NCI-H1048 (cell line): Measurements from ENCODE around the gene COPS9.

Source experiments
- DNase-seq: peaks from one replicate; lab custom pipeline; 2025; lab: John Stamatoyannopoulos, UW

The COPS9 gene

DNA sequence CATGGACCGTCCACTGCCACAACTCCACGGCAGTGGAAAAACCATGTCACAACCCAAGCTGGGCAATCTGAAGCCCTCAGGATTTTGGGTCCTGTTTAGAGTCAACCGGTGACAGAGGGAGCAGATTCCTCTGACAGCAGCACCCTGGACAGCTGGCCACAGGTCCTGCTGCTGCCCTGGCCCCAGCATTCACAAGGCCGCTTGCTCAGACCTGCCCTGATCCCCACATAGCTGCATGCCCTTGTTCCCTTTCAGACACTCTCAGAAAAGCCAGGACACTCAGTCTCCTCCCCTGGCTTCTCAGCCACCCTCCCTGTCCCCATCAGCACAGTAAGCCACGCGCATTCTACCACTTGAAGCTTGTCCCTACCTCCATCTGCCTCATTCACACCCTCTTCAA lies 1.6 kb downstream of the COPS9 start:
- no peak for DNase-seq

DNA sequence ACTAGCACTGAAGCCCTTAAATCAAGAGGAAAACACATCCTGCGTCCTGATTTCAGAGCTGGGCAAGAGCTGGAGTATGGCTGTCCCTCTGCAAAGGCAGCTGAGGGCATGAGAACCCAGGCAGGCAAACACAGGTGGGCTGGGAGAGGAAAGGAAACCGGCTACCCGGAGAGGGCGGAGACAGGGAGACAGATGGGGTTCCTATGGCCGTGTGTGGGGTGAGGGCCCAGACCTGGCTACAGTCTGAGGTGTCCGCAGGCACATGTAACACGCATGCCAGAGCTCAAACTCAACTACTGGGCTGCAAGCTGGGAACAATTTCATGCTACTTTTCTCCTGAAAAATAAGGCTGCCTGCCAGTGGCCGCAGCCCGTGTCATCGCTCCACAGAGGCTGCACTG lies 2.7 kb downstream of the COPS9 start:
- no peak for DNase-seq

DNA sequence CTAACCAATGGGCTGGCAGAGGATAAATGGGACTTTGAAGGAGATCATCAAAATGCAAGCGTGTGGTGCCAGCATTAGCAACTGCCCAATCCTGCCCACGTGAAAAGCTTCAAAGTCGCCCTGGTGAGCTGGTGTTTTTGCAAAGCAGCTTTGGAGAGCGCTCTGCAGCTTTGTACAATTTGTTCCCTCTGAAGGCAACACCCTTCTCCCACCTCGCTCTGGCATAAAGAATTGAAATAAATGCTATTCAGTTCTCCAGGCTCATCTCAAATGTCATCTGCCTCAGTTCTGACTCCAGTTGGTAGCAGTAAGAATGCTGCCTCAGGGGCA lies 3.5 kb downstream of the COPS9 start:
- DNase-seq = no peak

DNA sequence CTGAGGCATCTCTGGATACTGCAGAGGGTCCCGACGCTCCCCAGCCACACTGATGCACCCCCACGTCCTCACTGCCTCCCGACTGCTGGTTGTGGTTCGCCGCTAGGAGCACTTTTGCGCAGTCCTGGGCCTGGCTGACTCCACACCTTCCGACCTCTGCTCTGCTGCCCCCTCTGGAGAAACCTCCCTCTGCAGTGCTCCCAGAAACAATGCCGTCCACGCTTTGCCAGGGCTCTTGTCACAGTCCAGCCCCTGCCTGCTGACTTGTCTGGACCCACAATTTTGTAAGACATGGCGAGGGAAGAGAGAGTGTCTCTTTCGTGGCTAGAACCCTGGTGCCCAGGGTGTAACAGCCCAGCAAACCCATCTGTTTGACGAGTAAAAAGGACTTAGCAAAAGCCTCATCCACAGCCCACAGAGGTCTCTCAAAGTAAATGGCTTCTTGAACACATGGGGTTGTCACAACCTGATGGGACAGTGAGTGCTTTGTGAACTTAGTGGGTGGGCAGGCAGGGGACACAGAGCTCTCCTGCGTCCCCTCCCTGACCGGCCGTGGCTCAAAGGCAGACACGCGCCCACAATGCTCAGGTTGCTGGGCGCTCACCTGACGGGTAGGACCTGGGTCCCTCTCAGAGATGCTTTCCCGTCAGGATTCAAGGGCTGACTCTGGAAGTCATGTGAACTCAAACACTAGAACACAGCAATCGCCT lies 4.0 kb downstream of the COPS9 start:
- no peak for DNase-seq

DNA sequence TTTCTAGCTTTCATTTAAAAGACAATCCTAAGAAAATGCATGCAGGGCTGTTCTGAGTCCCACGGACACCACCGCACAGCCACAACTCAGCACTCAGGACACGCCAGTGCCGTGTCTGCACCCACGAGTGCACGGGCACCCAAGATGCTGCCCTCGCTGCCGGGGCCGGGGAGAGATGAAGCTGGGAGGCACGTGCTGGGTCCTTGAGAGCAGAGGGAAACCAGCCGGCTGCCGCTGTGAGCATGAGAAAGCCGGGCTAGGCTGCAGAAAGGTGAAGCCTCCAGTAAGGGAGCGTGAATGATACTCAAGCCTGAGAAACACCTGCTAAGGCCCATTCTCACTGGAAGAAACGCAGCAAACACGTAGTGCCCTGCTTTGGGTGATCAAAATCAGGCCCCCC lies 4.8 kb downstream of the COPS9 start:
- no peak for DNase-seq

DNA sequence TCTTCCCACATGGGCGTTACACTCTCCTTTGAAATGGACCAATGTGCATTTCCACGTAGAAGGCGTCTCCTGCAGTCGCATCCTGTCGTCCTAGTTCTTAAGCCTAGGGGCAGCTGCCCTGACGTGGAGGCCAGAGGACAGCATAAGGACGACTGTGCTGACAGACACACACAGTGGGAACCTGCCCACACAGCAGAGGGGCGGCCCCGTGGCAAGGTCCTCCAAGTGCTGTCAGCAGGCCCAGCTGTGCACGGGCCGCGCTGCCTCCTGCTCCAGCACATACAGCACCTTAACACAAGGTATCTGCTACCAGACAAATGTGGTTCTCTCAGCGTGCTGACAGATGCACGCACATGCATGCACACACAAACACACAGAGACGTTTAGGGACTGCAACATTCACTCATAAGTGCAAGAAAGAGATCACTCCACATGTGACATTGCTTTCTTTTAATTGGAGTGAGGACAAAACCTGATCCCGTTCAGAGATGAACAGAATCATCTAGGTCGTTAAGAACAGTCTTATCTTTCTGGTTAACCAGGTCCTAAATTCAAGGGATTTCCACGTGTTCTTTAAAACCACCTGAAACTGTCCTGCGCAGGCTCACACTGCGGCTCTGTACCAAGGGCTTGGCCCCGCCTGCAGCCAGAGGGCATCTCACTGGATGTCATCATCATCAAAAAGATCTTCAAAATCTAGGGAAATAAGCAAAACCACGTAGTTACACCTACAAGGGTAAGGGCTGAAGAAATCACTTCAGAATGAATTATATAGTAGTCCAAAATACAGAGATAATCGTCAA lies 5.5 kb downstream of the COPS9 start:
- DNase-seq = no peak

DNA sequence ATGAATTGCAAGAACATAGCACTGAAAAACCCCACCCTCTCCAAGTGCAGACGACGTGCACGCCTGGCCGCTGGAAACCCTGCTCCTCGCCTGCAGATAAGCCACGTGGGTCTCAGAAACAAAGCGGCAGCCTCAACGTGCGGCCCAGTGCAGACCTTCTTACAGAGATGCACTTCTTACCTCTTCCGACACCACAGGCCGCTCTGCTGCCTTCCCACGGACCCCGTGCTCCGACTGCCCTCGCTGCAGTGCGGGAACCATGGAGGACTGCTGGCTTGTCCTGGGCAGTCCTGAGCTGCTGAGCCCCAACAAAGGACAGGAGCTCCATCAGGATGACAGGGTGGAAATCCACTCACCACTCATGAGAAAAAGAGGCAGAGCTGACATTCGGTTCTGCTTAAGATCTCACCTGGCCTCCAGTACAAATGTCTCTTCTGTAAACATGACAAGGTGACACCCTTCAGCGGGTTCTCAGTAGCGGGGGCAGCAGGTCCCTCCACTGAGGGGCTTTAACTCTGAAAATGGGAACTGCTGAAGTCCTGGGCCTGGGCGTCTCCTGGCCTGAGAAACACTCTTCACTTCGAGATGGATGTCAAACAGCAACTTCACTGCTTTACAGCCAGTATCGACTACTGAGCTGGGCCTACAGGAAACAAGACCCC lies 6.2 kb downstream of the COPS9 start:
- DNase-seq = no peak

DNA sequence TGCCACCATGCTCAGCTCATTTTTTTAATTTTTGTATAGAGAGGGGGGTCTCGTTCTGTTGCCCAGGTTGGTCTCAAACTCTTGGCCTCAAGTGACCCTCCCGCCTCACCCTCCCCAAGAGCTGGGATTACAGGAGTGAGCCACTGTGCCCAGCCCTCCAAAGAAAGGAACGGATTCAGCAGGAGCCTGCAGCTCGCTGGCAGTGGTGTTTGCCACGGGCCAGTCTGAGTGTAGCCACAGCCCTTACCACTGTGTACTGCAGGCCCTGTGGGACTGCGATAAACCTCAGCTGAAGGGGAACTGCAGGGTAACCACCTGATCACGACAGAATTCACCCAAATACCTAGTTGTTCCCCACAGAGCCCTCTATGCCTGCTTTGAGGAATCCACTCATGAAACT lies 6.8 kb downstream of the COPS9 start:
- no peak for DNase-seq

DNA sequence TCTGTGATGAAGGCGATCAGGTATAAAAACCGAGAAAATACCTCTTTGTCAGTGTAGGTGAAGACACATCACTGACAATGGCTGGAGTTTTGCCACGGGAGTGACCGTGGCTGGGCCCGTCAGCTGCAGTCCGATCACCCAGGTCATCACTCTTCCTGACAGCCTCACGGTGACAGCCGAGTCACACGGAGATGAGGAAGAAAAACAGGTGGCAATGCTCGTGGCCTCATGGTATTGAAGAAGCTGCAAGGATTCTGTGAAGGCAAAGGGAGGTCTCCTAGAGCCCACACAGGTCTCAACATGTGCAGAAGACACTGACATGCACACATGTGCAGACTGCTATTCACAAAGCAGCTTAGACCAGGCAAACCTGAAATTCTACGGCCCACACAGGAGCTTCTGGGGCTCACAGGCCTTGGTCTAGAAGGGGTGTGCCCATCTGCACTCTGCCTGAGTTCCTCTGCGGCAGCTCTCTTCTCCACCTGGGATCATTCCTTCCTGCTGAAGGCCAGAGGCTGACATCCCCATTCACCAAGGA lies 7.4 kb downstream of the COPS9 start:
- no peak for DNase-seq

DNA sequence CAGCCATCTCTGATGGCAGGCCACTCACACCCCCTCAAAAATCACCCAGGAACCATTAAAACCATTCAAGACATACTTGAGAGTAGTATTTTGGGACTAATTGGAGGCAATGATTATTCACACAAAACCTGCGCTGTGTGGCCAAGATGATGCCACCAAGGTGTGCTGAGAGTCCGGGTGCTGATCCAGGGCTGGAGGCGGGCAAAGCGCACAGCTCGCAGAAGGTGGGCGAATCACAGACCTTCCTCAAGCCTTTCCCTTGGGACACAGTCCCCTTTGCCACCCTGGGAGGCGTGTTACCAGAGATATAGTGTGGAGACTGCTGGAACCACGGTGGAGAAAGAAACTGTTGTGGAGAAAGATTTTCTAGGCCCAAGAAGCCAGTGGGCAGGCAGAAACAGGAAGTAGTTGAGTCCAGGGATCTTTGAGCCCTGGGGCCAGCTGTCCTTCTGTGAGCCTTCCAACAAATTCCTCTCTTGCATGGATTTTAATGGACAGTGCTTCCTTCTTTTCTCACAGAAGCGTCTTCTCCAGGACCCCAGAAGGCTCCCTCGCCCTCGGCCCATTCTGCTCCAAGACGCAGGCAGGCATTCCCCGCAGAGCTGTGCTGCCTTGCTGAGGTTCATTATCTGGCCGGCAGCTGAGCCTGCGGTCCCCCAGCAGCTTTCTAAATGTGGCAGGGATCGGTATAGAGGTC lies 8.0 kb downstream of the COPS9 start:
- DNase-seq = no peak

DNA sequence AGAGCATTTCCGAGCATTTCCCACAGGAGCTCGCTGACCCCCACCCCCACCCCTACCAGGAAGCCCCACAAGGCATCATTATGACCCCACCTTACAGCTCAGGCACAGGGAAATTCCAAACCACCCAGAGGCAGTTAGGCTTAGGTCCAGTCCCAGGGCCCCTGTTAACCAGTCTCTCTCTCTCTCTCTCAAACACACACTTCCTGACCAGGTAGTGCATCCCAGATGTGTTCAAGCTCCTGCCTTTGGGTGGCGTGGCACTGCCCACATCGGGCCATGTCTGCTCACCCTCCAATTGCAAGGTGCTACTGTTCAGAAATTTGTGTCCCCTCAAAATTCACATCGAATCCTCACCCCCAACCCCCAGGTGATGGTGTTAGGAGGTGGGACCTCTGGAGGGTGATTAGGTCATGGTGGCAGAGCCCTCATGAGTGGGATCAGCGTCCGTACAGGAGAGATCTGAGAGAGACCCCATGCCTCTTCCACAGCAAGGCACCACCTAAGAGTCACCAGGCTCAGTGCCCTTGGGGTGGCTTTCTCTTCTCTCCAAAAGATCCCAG lies 8.8 kb downstream of the COPS9 start:
- DNase-seq = no peak

DNA sequence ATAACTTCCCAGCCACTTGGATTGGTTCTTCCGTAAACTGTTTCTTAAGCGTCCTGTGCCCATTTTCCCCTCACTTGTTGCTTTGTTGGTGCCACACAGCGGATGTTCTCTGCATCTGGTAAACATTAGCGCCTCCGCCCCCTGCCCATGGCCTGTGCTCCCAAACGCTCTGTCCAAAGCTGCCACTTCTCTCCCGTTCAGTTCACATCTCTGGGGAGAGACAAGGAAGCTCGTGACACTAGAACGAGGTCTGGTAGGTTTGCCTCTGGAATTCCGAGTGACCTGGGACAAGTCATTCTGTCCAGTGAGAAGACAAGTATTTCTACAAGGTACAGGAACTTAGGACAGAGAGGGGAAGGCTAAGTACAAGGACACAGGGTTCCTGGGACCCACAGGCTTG lies 9.4 kb downstream of the COPS9 start:
- no peak for DNase-seq

DNA sequence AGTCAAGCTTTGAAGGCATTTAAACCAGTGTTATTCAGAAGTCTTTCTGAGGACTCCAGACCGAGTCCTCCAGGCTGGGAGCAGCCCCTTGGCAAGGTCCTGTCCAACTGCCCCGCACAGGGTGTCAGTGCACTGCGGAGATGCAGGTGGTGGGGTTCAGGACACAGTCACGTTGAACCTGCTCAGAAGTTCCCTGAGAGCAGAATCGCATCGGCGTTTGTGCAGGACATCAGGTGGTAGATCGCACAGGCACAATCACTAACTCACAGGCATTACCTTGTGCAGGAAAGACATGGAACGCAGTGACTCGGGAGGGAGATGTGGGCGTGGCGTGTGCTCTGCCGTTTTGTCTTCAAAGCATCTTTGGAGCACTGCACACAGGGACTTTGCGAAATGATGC lies 10.4 kb downstream of the COPS9 start:
- no peak for DNase-seq

DNA sequence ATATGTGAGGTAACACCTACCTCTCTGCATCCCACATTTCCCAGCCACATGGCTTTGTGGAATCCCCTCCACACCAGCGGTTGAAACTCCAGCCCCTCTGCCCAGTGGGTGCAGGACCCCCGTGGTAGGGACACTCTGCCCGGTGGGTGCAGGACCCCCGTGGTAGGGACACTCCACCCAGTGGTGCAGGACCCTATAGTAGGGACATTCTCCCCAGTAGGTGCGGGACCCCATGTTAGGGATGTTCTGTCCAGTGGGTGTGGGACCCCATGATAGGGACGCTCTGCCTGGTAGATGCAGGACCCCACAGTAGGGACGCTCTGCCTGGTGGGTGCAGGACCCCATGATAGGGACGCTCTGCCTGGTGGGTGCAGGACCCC lies 11.5 kb downstream of the COPS9 start:
- no peak for DNase-seq

DNA sequence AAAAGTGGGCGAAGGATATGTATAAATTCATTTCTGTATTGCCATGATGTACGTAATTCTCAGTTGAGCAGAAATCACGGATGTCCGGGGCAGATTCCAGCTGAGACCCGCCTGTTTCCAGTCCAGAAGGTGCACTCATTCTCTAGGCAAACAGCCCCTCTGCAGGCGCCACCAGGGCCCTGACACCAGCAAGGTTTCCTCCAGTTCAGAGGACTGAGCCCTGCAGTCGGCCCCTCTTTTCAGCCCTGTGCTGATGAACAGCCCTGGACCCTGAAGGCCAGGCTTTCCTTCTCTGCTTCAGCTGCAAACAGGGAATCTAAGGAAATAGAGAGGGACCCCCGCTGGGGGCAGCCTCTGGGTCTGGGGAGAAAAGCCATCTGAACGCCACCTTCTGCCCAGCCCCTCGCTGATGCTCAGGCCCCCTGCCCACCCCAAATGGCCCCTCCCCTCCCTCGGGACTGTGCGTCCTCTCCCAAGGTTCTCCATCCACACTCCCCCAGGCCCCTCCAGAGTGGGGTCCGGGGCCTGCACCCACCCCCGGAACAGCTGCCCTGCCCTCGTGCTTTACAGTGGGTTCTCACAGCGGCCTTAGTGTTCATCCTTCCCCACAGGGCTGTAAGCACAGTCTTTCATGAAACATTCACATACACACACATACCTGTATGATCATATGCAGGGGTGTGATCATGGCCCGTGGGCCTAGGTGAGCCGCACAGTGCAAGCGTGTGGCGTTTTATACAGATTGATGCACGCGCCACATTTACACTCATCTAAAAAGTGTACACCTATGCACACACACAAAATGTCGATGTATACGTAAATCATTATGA lies 12.1 kb downstream of the COPS9 start:
- no peak for DNase-seq

DNA sequence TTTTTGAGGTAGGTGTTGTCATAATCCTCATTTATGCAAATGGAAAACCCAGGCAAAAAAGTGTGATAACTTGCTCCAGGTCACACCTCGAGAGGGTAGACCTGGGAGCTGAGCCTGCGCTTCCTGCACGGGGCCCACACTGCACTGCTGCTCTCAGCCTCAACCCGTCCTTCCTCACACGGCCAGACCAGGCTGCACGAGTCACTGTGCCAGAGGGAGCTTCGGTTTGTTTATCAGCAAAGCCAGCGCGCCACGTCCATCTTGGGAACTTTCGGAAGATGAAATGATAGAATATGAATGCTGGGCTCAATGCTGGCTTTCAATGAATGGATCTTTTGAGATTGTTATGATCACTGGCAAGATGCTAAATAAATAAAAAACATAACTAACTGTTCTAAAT lies 14.4 kb downstream of the COPS9 start:
- DNase-seq = no peak

DNA sequence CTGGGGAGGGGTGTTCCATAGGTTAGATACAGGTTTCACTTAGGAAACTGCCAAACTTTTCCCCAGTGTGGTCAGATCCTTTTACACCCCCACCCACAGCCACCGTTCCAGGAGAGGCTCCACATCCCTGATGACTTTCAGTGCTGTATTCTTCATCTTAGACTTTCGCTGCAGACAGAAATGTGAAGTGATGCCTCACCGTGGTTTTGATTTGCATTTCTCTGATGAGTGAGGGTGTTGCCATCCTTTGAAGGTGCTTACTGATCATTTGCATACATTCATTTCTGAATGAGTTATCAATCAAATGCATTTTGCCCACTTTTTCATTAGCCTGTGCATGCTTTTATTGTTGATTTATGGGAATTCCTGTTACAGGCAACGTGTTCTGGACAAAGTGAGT lies 14.9 kb downstream of the COPS9 start:
- no peak for DNase-seq

DNA sequence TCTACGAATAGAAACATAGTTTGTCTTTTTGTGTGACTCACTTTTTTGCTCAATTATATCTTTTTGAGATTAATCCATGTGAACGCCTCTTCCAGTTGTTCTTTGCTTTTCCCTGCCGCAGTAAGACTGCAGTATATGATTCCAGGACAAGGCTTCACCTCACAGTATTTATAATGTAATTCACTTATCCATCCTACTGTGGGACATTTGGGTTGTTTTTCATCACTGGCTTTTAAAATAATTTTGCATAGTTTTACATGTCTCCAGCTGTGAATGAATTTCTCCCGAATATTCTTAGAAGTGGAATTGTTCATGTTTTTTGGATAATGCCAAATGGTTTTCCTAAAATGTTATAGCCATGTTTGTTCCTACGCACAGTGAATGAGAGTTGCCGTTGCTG lies 21.9 kb downstream of the COPS9 start:
- no peak for DNase-seq

DNA sequence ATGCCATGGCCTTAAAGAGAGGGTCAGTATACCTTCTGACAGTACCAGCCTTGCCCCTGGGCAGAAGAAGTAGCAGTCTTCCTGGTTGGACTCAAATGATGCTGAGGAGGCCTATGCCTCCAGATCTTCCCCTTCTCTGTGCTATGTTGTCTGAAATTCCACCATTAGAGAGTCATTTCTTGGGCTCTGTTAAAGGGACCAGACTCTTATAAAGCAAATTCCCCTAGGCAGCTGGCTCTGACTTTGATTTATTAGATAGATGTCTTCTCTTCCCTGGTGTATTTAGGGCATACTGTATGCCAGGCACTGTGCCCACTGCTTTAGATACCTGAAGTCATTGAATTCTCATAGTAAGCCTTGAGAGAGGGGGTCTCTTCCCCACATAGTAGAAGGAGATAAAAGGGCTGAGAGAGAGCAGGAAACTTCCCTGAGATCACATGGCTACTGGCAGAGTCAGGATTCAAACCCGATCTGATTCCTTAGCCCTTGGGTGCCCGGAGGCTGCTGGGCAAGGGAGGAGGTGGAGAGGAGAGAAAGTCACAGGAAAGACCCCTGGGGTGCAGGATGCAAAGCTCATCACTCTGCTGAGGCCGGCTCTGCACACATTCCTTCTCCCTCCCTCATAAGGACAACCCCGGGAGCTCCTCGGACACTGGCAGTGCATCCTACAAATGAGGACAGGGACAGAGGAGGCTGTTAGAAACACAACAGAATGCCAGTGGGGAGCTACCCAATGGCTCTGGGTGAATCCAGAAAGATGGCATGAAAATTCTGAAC lies 23.0 kb downstream of the COPS9 start:
- no peak for DNase-seq

DNA sequence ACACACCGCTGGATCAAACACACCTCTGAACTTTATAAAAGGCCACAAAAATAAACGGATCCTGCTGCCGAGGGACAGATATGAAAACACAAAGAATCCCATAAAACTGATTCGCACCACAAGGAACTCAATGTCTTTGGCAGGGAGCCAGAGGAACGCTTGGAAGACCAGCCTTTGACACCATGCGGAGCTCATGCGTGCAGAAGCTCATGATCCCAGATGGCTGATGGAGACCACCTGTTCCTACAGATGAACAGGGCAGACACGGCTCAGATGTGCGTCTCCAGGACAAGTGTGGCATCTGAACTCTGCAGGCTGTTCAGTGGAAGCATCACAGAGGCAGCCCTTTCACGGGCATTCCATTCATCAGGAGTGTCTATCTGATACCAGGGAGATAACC lies 24.9 kb downstream of the COPS9 start:
- DNase-seq = no peak

DNA sequence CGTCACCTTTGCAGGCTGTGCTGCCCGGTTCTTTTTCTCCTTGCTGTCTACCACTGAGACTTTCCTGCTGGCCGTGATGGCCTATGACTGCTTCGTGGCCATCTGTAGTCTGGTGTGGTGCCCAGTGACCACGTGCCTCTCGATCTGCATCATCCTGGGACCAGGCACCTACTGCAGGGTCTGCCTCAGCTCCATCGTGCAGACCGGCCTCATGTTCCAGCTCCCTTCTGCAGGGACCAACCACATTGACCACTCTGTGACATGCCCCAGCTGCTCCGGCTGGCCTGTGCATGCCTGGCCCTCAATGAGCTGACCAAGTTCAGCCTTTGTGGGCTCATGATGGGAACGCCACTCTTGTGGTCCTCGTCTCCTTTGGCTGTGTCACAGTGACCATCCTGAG lies 26.7 kb downstream of the COPS9 start:
- DNase-seq = no peak
